IMR-90 (cell line): ENCODE data around the gene DAGLA. TPM values are rescaled to one million over a fixed set of nuclear protein-coding genes. Genes with fewer than 3 reads are reported as not detected.

Experiments used
- ATAC-seq: fragments of 200-7000 bp; cut with Tn5 transposase; 2 replicates; pipeline ENCODE4 v1.9.1; 2020; ENCODE audit warnings: low read depth, mild to moderate bottlenecking, moderate library complexity
- BruUV-seq: library from RNA; stranded (reverse); fragments of 400-500 nt; replicated peaks from 2 replicates; lab custom pipeline; 2021; lab: Mats Ljungman, UMichigan
- CTCF ChIA-PET: fragments of 300-600 bp; formaldehyde crosslinking; extraction: SDS; loops from one replicate; lab custom pipeline; 2021; ENCODE audit warnings: antibody characterized with exemption; lab: Yijun Ruan, JAX
- POLR2A ChIA-PET: fragments of 300-600 bp; sonication (Branson Sonifier 250); formaldehyde crosslinking; loops from one replicate; lab custom pipeline; 2022; ENCODE audit warnings: antibody characterized with exemption; ENCODE audit not compliant: unreplicated experiment; lab: Charles Lee
- DNase-seq: peaks from one replicate; pipeline ENCODE4 v3.0.0; 2013
- H2AFZ ChIP-seq: replicated peaks from 2 replicates; pipeline ENCODE3; 2013; ENCODE audit warnings: low read length, mild to moderate bottlenecking; ENCODE audit not compliant: poor library complexity
- H2AK5ac ChIP-seq: 2 replicates; pipeline ENCODE4 v1.6.1; 2013; ENCODE audit warnings: low read depth, low read length, inconsistent platforms
- H2AK9ac ChIP-seq: replicated peaks from 2 replicates; pipeline ENCODE3; 2013; ENCODE audit warnings: mild to moderate bottlenecking, low read depth, low read length, moderate library complexity; ENCODE audit not compliant: poor library complexity
- H2BK120ac ChIP-seq: 2 replicates; pipeline ENCODE4 v1.6.1; 2013; ENCODE audit warnings: low read depth, low read length, inconsistent platforms
- H2BK15ac ChIP-seq: 3 replicates; pipeline ENCODE4 v1.6.1; 2013; ENCODE audit warnings: low read depth, low read length, inconsistent platforms
- H2BK20ac ChIP-seq: 2 replicates; pipeline ENCODE4 v1.6.1; 2013; ENCODE audit warnings: low read depth, mild to moderate bottlenecking, inconsistent platforms, low read length, moderate library complexity
- H2BK5ac ChIP-seq: 2 replicates; pipeline ENCODE4 v1.6.1; 2013; ENCODE audit warnings: mild to moderate bottlenecking, low read depth, low read length, inconsistent platforms; ENCODE audit not compliant: poor library complexity, severe bottlenecking
- H3K14ac ChIP-seq: replicated peaks from 2 replicates; pipeline ENCODE4 v1.6.1; 2013; ENCODE audit warnings: low read depth, low read length, inconsistent platforms
- H3K18ac ChIP-seq: 2 replicates; pipeline ENCODE4 v1.6.1; 2013; ENCODE audit warnings: low read depth, low read length, control low read depth
- H3K23ac ChIP-seq: 2 replicates; pipeline ENCODE4 v1.6.1; 2013; ENCODE audit warnings: low read depth, low read length, inconsistent platforms
- H3K27ac ChIP-seq: 2 replicates; pipeline ENCODE4 v1.5.1; 2013; ENCODE audit warnings: mild to moderate bottlenecking, control low read depth, low read length; ENCODE audit not compliant: insufficient read depth
- H3K27me3 ChIP-seq: 2 replicates; pipeline ENCODE4 v1.6.1; 2013; ENCODE audit warnings: low read length; ENCODE audit not compliant: control insufficient read depth, insufficient read depth
- H3K36me3 ChIP-seq: 2 replicates; pipeline ENCODE4 v1.6.1; 2013; ENCODE audit warnings: low read length, mixed read lengths; ENCODE audit not compliant: control insufficient read depth, insufficient read depth
- H3K4ac ChIP-seq: 2 replicates; pipeline ENCODE4 v1.6.1; 2013; ENCODE audit warnings: low read depth, low read length, inconsistent platforms
- H3K4me1 ChIP-seq: 2 replicates; pipeline ENCODE4 v1.6.1; 2013; ENCODE audit warnings: low read length, mixed read lengths; ENCODE audit not compliant: control insufficient read depth, insufficient read depth
- H3K4me2 ChIP-seq: 2 replicates; pipeline ENCODE4 v1.6.1; 2013; ENCODE audit warnings: low read depth, mild to moderate bottlenecking, control low read depth, low read length, moderate library complexity
- H3K4me3 ChIP-seq: 2 replicates; pipeline ENCODE4 v1.5.1; 2013; ENCODE audit warnings: low read depth, mild to moderate bottlenecking, control low read depth, low read length, moderate library complexity; ENCODE audit not compliant: insufficient read depth
- H3K56ac ChIP-seq: 2 replicates; pipeline ENCODE4 v1.6.1; 2013; ENCODE audit warnings: low read length, inconsistent platforms; ENCODE audit not compliant: insufficient read depth; ENCODE audit errors: extremely low read depth
- H3K79me1 ChIP-seq, 2 experiments: 2 replicates each; pipeline ENCODE4 v1.6.1; 2013; ENCODE audit warnings: low read length in 2 of 2, inconsistent platforms in 1 of 2, low read depth in 1 of 2
- H3K9ac ChIP-seq: 2 replicates; pipeline ENCODE4 v1.6.1; 2013; ENCODE audit warnings: low read depth, low read length, control low read depth
- H3K9me1 ChIP-seq: 2 replicates; pipeline ENCODE4 v1.6.1; 2013; ENCODE audit warnings: low read length, inconsistent platforms; ENCODE audit not compliant: insufficient read depth
- H3K9me3 ChIP-seq: 2 replicates; pipeline ENCODE4 v1.6.1; 2013; ENCODE audit warnings: low read length; ENCODE audit not compliant: control insufficient read depth, insufficient read depth
- H4K20me1 ChIP-seq: 2 replicates; pipeline ENCODE4 v1.6.1; 2013; ENCODE audit warnings: low read length, inconsistent platforms; ENCODE audit not compliant: insufficient read depth
- H4K5ac ChIP-seq: 2 replicates; pipeline ENCODE4 v1.6.1; 2013; ENCODE audit warnings: mild to moderate bottlenecking, low read depth, low read length, control low read depth
- H4K8ac ChIP-seq, 2 experiments: 2 replicates each; pipeline ENCODE4 v1.6.1; 2013; ENCODE audit warnings: low read depth in 2 of 2, low read length in 2 of 2, control low read depth in 1 of 2, inconsistent platforms in 1 of 2
- H4K91ac ChIP-seq: 2 replicates; pipeline ENCODE4 v1.6.1; 2013; ENCODE audit warnings: low read depth, low read length, inconsistent platforms; ENCODE audit not compliant: insufficient read depth
- BHLHE40 ChIP-seq: fragments of 150-350 bp; IDR thresholded peaks from 2 replicates; pipeline ENCODE4 v1.6.1; 2016; ENCODE audit warnings: mild to moderate bottlenecking, low read depth, low read length
- CHD1 ChIP-seq: IDR thresholded peaks from 2 replicates; pipeline ENCODE4 v1.6.1; 2012; ENCODE audit warnings: low read depth, low read length, improper control_type of control experiment
- ELK1 ChIP-seq: fragments of 150-350 bp; IDR thresholded peaks from 2 replicates; pipeline ENCODE4 v1.6.1; 2016; ENCODE audit warnings: low read depth, mild to moderate bottlenecking, low read length, moderate library complexity, borderline replicate concordance
- FOS ChIP-seq: fragments of 150-350 bp; IDR thresholded peaks from 2 replicates; pipeline ENCODE4 v1.6.1; 2016; ENCODE audit warnings: low read depth, low read length
- USF2 ChIP-seq: fragments of 150-350 bp; IDR thresholded peaks from 2 replicates; pipeline ENCODE4 v1.6.1; 2017; ENCODE audit warnings: mild to moderate bottlenecking, antibody characterized with exemption, low read length, low read depth
- WGBS, 2 experiments: methylation state at CpG; one replicate each; pipeline versions ENCODE4 v1.1.5 to v1.1.7; 2013; ENCODE audit warnings: missing lambda C conversion rate in 2 of 2; ENCODE audit not compliant: insufficient read length in 1 of 2; ENCODE audit errors: extremely low coverage in 2 of 2; 5-methylcytosine and 5-hydroxymethylcytosine counted together
- dilution Hi-C: fragments of 300-500 bp; cut with HindIII; formaldehyde crosslinking; loops from one replicate; pipeline ENCODE4 v1.14.3; 2018; ENCODE audit warnings: low sequenced_read_pairs; ENCODE audit not compliant: unreplicated experiment
- in situ Hi-C: fragments of 300-500 bp; cut with MboI; formaldehyde crosslinking; loops from 3 replicates; pipeline ENCODE4 v1.14.3; 2019; ENCODE audit warnings: low sequenced_read_pairs, inconsistent platforms, mixed read lengths
- intact Hi-C: fragments of 100-400 bp; cut with micrococcal nuclease; formaldehyde crosslinking; loops from 2 replicates; pipeline ENCODE4 v1.10.0; 2022
- polyA plus RNA-seq, 3 experiments: library from polyadenylated mRNA; depleted of rRNA; stranded (reverse); fragments of >200 nt; gene quantifications; 2 replicates each; pipeline ENCODE4 v1.2.3, GENCODE V29; 2012; ENCODE audit warnings: low replicate concordance in 1 of 3
- total RNA-seq: library from RNA; depleted of rRNA; stranded (reverse); fragments of >200 nt; gene quantifications from 2 replicates; pipeline ENCODE4 v1.2.3, GENCODE V29; 2012

DAGLA gene
- total and polyA plus RNA-seq, 2 of the 4 experiments (the other 2 are of a cell fraction): 0.90 to 3.8 TPM

DNA sequence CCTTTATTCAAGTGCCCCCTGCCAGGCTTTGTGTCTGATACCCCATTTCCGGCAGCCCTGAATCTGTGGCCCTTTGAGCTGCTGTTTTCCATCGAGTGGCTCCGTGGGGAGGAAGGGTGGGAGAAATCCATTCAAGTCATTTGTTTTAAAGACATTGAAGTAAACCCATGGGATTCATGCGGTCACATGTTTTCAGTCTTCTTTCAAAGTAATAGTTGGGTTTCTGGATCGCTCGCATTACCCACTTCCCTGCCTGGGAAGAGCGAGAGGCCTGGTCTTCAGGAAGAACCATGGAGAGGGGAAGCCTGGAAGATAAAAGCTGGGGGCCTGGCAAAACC is 14.4 kb downstream of the DAGLA start:
- Histone ChIP-seq H3K27me3 (peaks cover 15% of the 10 kb centered on the region), H3K9me3 (no peaks in the 10 kb centered on the region), H3K79me1 (no peaks in the 10 kb centered on the region), H4K8ac (no peak overlapping the region), H2AK5ac (no peak overlapping the region), H3K36me3 (no peaks in the 10 kb centered on the region), H3K4me3 (no peak overlapping the region), H3K27ac (no peak overlapping the region), H4K91ac (no peak overlapping the region), H3K18ac (no peak overlapping the region), H3K4me2 (no peak overlapping the region), H3K14ac (no peak overlapping the region), H4K5ac (no peak overlapping the region), H2BK15ac (no peak overlapping the region), H2AK9ac (no peak overlapping the region), H3K4me1 (peaks cover 10% of the 10 kb centered on the region), H4K20me1 (no peaks in the 10 kb centered on the region), H3K9ac (no peak overlapping the region), H3K56ac (no peak overlapping the region), H2AFZ (no peak overlapping the region), H3K4ac (no peak overlapping the region), H2BK20ac (no peak overlapping the region), H2BK5ac (no peak overlapping the region), H2BK120ac (no peak overlapping the region), H3K9me1 (no peaks in the 10 kb centered on the region), H3K23ac (no peak overlapping the region)
- TF ChIP-seq CHD1: no peak
- TF ChIP-seq ELK1: no peak
- TF ChIP-seq FOS: no peak
- TF ChIP-seq USF2: no peak
- TF ChIP-seq BHLHE40: no peak
- WGBS, 2 experiments: 100% methylated on average over 3 of the region's 7 CpGs; no CpG with 5 or more reads in 1 of the 2 experiments
- no TSS peak for BruUV-seq
- ChIA-PET POLR2A (no interaction called here), CTCF (no interaction called here)
- intact Hi-C loops (no loop called here), in situ Hi-C loops (no loop called here), dilution Hi-C loops (no loop called here)
- ATAC-seq (no peak), DNase-seq (no peak)
